Keratinocyte (primary cell): ENCODE measurements around the gene DARS2. TPM values are rescaled to one million over a fixed set of nuclear protein-coding genes. Genes with fewer than 3 reads are reported as not detected.

Experiments used
- DNase-seq: peaks from one replicate; pipeline ENCODE4 v3.0.0-alpha.2; 2011; ENCODE audit warnings: low read depth, missing footprints, low spot score
- FAIRE-seq: peaks from 2 replicates; lab custom pipeline; 2011; peaks lifted over from hg19 to GRCh38; lab: Jason Lieb, UNC
- H2AFZ ChIP-seq: 2 replicates; pipeline ENCODE4 v1.6.0; 2012; ENCODE audit warnings: low read length, control low read depth, inconsistent platforms; ENCODE audit not compliant: control insufficient read depth
- H3K27ac ChIP-seq: 2 replicates; pipeline ENCODE4 v1.5.1; 2011; ENCODE audit warnings: low read length; ENCODE audit not compliant: control insufficient read depth, insufficient read depth
- H3K27me3 ChIP-seq: 3 replicates; pipeline ENCODE4 v1.6.0; 2011; ENCODE audit warnings: low read length; ENCODE audit not compliant: control insufficient read depth, insufficient read depth; ENCODE audit errors: extremely low read depth
- H3K36me3 ChIP-seq, 2 experiments: 2 replicates in 1 of 2; 3 replicates in 1 of 2; pipeline ENCODE4 v1.5.1; 2011; ENCODE audit warnings: low read length in 2 of 2, mild to moderate bottlenecking in 1 of 2; ENCODE audit not compliant: control insufficient read depth in 2 of 2, insufficient read depth in 2 of 2; ENCODE audit errors: extremely low read depth in 1 of 2
- H3K4me1 ChIP-seq: 3 replicates; pipeline ENCODE4 v1.5.1; 2011; ENCODE audit warnings: low read length; ENCODE audit not compliant: control insufficient read depth, insufficient read depth; ENCODE audit errors: extremely low read depth
- H3K4me2 ChIP-seq: 3 replicates; pipeline ENCODE4 v1.6.0; 2011; ENCODE audit warnings: low read depth, low read length; ENCODE audit not compliant: control insufficient read depth, insufficient read depth; ENCODE audit errors: extremely low read depth
- H3K4me3 ChIP-seq, 3 experiments: fragments of 200-600 bp in 1 of 3; sonication (generic) in 1 of 3; 2 replicates in 2 of 3; 3 replicates in 1 of 3; pipeline ENCODE4 v1.5.1; 2011 to 2016; ENCODE audit warnings: low read length in 3 of 3, mild to moderate bottlenecking in 3 of 3, control low read depth in 2 of 3, inconsistent platforms in 1 of 3, low read depth in 1 of 3, mixed read lengths in 1 of 3, mixed run types in 1 of 3, moderate library complexity in 1 of 3; ENCODE audit not compliant: control insufficient read depth in 2 of 3, insufficient read depth in 2 of 3; ENCODE audit errors: extremely low read depth in 1 of 3
- H3K79me2 ChIP-seq: 2 replicates; pipeline ENCODE4 v1.6.0; 2012; ENCODE audit warnings: low read length; ENCODE audit not compliant: control insufficient read depth, insufficient read depth
- H3K9ac ChIP-seq: 3 replicates; pipeline ENCODE4 v1.6.0; 2011; ENCODE audit warnings: low read length; ENCODE audit not compliant: control insufficient read depth, insufficient read depth; ENCODE audit errors: extremely low read depth
- H3K9me1 ChIP-seq: 3 replicates; pipeline ENCODE4 v1.6.0; 2011; ENCODE audit warnings: low read length; ENCODE audit not compliant: control insufficient read depth, insufficient read depth; ENCODE audit errors: extremely low read depth
- H3K9me3 ChIP-seq: 2 replicates; pipeline ENCODE4 v1.5.1; 2012; ENCODE audit warnings: low read depth, low read length; ENCODE audit not compliant: control insufficient read depth
- H4K20me1 ChIP-seq: 3 replicates; pipeline ENCODE4 v1.6.0; 2011; ENCODE audit warnings: low read length; ENCODE audit not compliant: control insufficient read depth, insufficient read depth; ENCODE audit errors: extremely low read depth
- EZH2 ChIP-seq: IDR thresholded peaks from one replicate; pipeline ENCODE4 v1.6.1; 2012; ENCODE audit warnings: inconsistent platforms, mild to moderate bottlenecking, low read length, moderate library complexity
- dilution Hi-C: fragments of 300-500 bp; cut with MboI; formaldehyde crosslinking; loops from one replicate; pipeline ENCODE4 v1.7.0; 2020; ENCODE audit warnings: low sequenced_read_pairs; ENCODE audit not compliant: extremely low pct_ligation_motif_present
- polyA plus RNA-seq, 5 experiments: library from polyadenylated mRNA; depleted of rRNA in 3 of 5; stranded (reverse) in 3 of 5; stranded (forward) in 1 of 5; unstranded in 1 of 5; fragments of >200 nt; gene quantifications; 1 replicate in 1 of 5; 2 replicates in 3 of 5; 3 replicates in 1 of 5; pipeline versions ENCODE4 v1.2.1 to v1.2.3, GENCODE V29; 2011 to 2012; ENCODE audit warnings: missing spikeins in 2 of 5, low read depth in 1 of 5, low replicate concordance in 1 of 5
- TF ChIP-seq, protein P1 (sequence below), 3 experiments: IDR thresholded peaks in 1 of 3; conservative IDR thresholded peaks in 1 of 3; optimal IDR thresholded peaks in 1 of 3; 2 replicates in 2 of 3; 3 replicates in 1 of 3; pipeline versions ENCODE3 to v1.5.1; 2011; ENCODE audit warnings: low read length in 3 of 3, mild to moderate bottlenecking in 3 of 3, moderate library complexity in 2 of 3, control low read depth in 1 of 3, inconsistent platforms in 1 of 3; ENCODE audit not compliant: insufficient read depth in 2 of 3; ENCODE audit errors: extremely low read depth in 1 of 3

DARS2 gene
- polyA plus RNA-seq, 1 donor (not counting 4 experiments of a cell fraction or from before 2014, with no cell fraction given) = 36.4 TPM

- H3K4me3 ChIP-seq = no peak overlapping the region
- H3K4me1 ChIP-seq = peaks cover 17% of the 10 kb centered on the region
- H3K27ac ChIP-seq = no peak overlapping the region
- dilution Hi-C loops = no loop called here
- TF ChIP-seq, protein P1, sequence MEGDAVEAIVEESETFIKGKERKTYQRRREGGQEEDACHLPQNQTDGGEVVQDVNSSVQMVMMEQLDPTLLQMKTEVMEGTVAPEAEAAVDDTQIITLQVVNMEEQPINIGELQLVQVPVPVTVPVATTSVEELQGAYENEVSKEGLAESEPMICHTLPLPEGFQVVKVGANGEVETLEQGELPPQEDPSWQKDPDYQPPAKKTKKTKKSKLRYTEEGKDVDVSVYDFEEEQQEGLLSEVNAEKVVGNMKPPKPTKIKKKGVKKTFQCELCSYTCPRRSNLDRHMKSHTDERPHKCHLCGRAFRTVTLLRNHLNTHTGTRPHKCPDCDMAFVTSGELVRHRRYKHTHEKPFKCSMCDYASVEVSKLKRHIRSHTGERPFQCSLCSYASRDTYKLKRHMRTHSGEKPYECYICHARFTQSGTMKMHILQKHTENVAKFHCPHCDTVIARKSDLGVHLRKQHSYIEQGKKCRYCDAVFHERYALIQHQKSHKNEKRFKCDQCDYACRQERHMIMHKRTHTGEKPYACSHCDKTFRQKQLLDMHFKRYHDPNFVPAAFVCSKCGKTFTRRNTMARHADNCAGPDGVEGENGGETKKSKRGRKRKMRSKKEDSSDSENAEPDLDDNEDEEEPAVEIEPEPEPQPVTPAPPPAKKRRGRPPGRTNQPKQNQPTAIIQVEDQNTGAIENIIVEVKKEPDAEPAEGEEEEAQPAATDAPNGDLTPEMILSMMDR (optimal IDR thresholded peaks at IDR 0.05 in 1 of 3, IDR thresholded peaks at IDR 0.05 in 1 of 3, conservative IDR thresholded peaks at IDR 0.05 in 1 of 3; ENCODE audit: extremely low read depth in 1 of 3, insufficient read depth in 2 of 3, low read length in 3 of 3) = no peak
- TF ChIP-seq EZH2 = no peak
- no peaks in the 10 kb centered on the region for H3K9me3 ChIP-seq
- no peak overlapping the region for H2AFZ ChIP-seq
- H3K9ac ChIP-seq = no peak overlapping the region
- H3K27me3 ChIP-seq = no peaks in the 10 kb centered on the region
- H4K20me1 ChIP-seq = peaks cover 6% of the 10 kb centered on the region
- H3K36me3 ChIP-seq = peaks cover 5 to 20% of the 10 kb centered on the region in 2 experiments
- no peaks in the 10 kb centered on the region for H3K9me1 ChIP-seq
- DNase-seq (no peak), FAIRE-seq (no peak)
- peaks cover 21% of the 10 kb centered on the region for H3K79me2 ChIP-seq
- H3K4me2 ChIP-seq = no peak overlapping the region
Observed at GRCh38 chr1:173871500-173871899, 47.0 kb downstream of the DARS2 start.

GRCh38 chr1:173876732-173877131 is 52.3 kb downstream of the DARS2 start:
- Histone ChIP-seq H3K36me3 (peaks cover 3 to 4% of the 10 kb centered on the region in 2 experiments), H3K4me2 (no peak overlapping the region), H3K27me3 (no peaks in the 10 kb centered on the region), H3K9ac (no peak overlapping the region), H3K9me3 (no peaks in the 10 kb centered on the region), H3K79me2 (peaks cover 2% of the 10 kb centered on the region), H3K9me1 (no peaks in the 10 kb centered on the region), H3K4me3 (no peak overlapping the region), H3K27ac (no peak overlapping the region), H3K4me1 (no peaks in the 10 kb centered on the region), H2AFZ (no peak overlapping the region), H4K20me1 (no peaks in the 10 kb centered on the region)
- dilution Hi-C loops = no loop called here
- no peak for DNase-seq
- TF ChIP-seq, protein P1 (optimal IDR thresholded peaks at IDR 0.05 in 1 of 3, IDR thresholded peaks at IDR 0.05 in 1 of 3, conservative IDR thresholded peaks at IDR 0.05 in 1 of 3; ENCODE audit: extremely low read depth in 1 of 3, insufficient read depth in 2 of 3, low read length in 3 of 3) = no peak
- no peak for TF ChIP-seq EZH2
- FAIRE-seq = no peak
